H9 (cell line): ENCODE data around the gene HCST. TPM values are rescaled to one million over a fixed set of nuclear protein-coding genes. Genes with fewer than 3 reads are reported as not detected.

ENCODE experiments used
- DNase-seq: peaks from one replicate; pipeline ENCODE4 v3.0.0-alpha.2; 2017
- H2AFZ ChIP-seq: one replicate; pipeline ENCODE4 v1.6.1; 2013; ENCODE audit warnings: mild to moderate bottlenecking, low read length, control low read depth, moderate library complexity
- H2AK5ac ChIP-seq: 2 replicates; pipeline ENCODE4 v1.6.1; 2013; ENCODE audit warnings: low read length, control low read depth, mixed read lengths; ENCODE audit not compliant: insufficient read length
- H2BK120ac ChIP-seq: one replicate; pipeline ENCODE4 v1.6.1; 2013; ENCODE audit warnings: low read depth, mild to moderate bottlenecking, low read length, control low read depth, inconsistent platforms; ENCODE audit not compliant: poor library complexity, severe bottlenecking
- H2BK12ac ChIP-seq: 2 replicates; pipeline ENCODE4 v1.6.1; 2013; ENCODE audit warnings: low read length, control low read depth, mixed read lengths, low read depth; ENCODE audit not compliant: insufficient read length
- H2BK15ac ChIP-seq: 2 replicates; pipeline ENCODE4 v1.6.1; 2013; ENCODE audit warnings: low read depth, low read length, control low read depth
- H2BK20ac ChIP-seq: one replicate; pipeline ENCODE4 v1.6.1; 2013; ENCODE audit warnings: low read depth, mild to moderate bottlenecking, low read length, control low read depth, inconsistent platforms; ENCODE audit not compliant: poor library complexity, severe bottlenecking
- H2BK5ac ChIP-seq: 2 replicates; pipeline ENCODE4 v1.6.1; 2013; ENCODE audit warnings: low read length, control low read depth, mixed read lengths; ENCODE audit not compliant: insufficient read length
- H3K14ac ChIP-seq: 2 replicates; pipeline ENCODE4 v1.6.1; 2013; ENCODE audit warnings: low read length, control low read depth; ENCODE audit not compliant: insufficient read depth
- H3K18ac ChIP-seq: 2 replicates; pipeline ENCODE4 v1.6.1; 2013; ENCODE audit warnings: low read depth, mild to moderate bottlenecking, mixed read lengths, low read length, control low read depth; ENCODE audit not compliant: insufficient read length
- H3K23ac ChIP-seq: 2 replicates; pipeline ENCODE4 v1.6.1; 2013; ENCODE audit warnings: low read length, control low read depth, mixed read lengths, low read depth; ENCODE audit not compliant: insufficient read length
- H3K23me2 ChIP-seq: 2 replicates; pipeline ENCODE4 v1.6.1; 2013; ENCODE audit warnings: low read depth, mild to moderate bottlenecking, mixed read lengths, low read length, control low read depth; ENCODE audit not compliant: insufficient read length, poor library complexity, severe bottlenecking
- H3K27ac ChIP-seq: 2 replicates; pipeline ENCODE4 v1.5.1; 2013; ENCODE audit warnings: low read length, control low read depth, mixed read lengths, low read depth; ENCODE audit not compliant: insufficient read length
- H3K27me3 ChIP-seq: 2 replicates; pipeline ENCODE4 v1.6.1; 2013; ENCODE audit warnings: low read length, control low read depth, inconsistent platforms; ENCODE audit not compliant: insufficient read depth
- H3K4ac ChIP-seq: 2 replicates; pipeline ENCODE4 v1.6.1; 2013; ENCODE audit warnings: low read depth, mild to moderate bottlenecking, control low read depth, inconsistent platforms, low read length, moderate library complexity
- H3K4me1 ChIP-seq: 2 replicates; pipeline ENCODE4 v1.6.1; 2013; ENCODE audit warnings: low read length, control low read depth, inconsistent platforms; ENCODE audit not compliant: insufficient read depth
- H3K4me2 ChIP-seq: 2 replicates; pipeline ENCODE4 v1.6.1; 2013; ENCODE audit warnings: low read length, control low read depth, mixed read lengths; ENCODE audit not compliant: insufficient read length, insufficient read depth
- H3K56ac ChIP-seq: 2 replicates; pipeline ENCODE4 v1.6.1; 2013; ENCODE audit warnings: low read depth, mild to moderate bottlenecking, mixed read lengths, low read length, control low read depth; ENCODE audit not compliant: insufficient read length
- H3K79me1 ChIP-seq: 2 replicates; pipeline ENCODE4 v1.6.1; 2013; ENCODE audit warnings: low read depth, mild to moderate bottlenecking, moderate library complexity, low read length, control low read depth, inconsistent platforms; ENCODE audit not compliant: insufficient read depth, poor library complexity, severe bottlenecking
- H3K79me2 ChIP-seq: 2 replicates; pipeline ENCODE4 v1.6.1; 2013; ENCODE audit warnings: low read length, control low read depth, inconsistent platforms; ENCODE audit not compliant: insufficient read depth
- H3K9ac ChIP-seq: 2 replicates; pipeline ENCODE4 v1.6.1; 2013; ENCODE audit warnings: low read length, control low read depth, mixed read lengths; ENCODE audit not compliant: insufficient read length; ENCODE audit errors: extremely low read depth
- H3K9me3 ChIP-seq: one replicate; pipeline ENCODE4 v1.6.1; 2013; ENCODE audit warnings: low read depth, low read length, inconsistent platforms; ENCODE audit not compliant: control insufficient read depth
- H3T11ph ChIP-seq: one replicate; pipeline ENCODE4 v1.6.1; 2013; ENCODE audit warnings: mild to moderate bottlenecking, low read length, control low read depth, inconsistent platforms
- H4K20me1 ChIP-seq: one replicate; pipeline ENCODE4 v1.6.1; 2013; ENCODE audit not compliant: control insufficient read depth, insufficient read length, insufficient read depth
- H4K5ac ChIP-seq: 2 replicates; pipeline ENCODE4 v1.6.1; 2013; ENCODE audit warnings: low read depth, mild to moderate bottlenecking, mixed read lengths, low read length, control low read depth; ENCODE audit not compliant: insufficient read length
- H4K8ac ChIP-seq: replicated peaks from 2 replicates; pipeline ENCODE4 v1.6.1; 2013; ENCODE audit warnings: low read length, control low read depth, mixed read lengths, low read depth; ENCODE audit not compliant: insufficient read length
- H4K91ac ChIP-seq: 2 replicates; pipeline ENCODE4 v1.6.1; 2013; ENCODE audit warnings: low read depth, mild to moderate bottlenecking, moderate library complexity, mixed read lengths, low read length, control low read depth; ENCODE audit not compliant: insufficient read length
- H3K27ac Mint-ChIP-seq, 3 experiments: 2 replicates in 2 of 3; 3 replicates in 1 of 3; pipeline ENCODE4 v1.8.0; 2020 to 2021; ENCODE audit warnings: mixed read lengths in 3 of 3, mild to moderate bottlenecking in 1 of 3, moderate library complexity in 1 of 3
- H3K27me3 Mint-ChIP-seq: 2 replicates; pipeline ENCODE4 v1.8.0; 2021; ENCODE audit warnings: low read depth, mild to moderate bottlenecking, moderate library complexity, mixed read lengths
- H3K36me3 Mint-ChIP-seq, 3 experiments: 2 replicates in 2 of 3; 3 replicates in 1 of 3; pipeline ENCODE4 v1.8.0; 2020 to 2021; ENCODE audit warnings: low read depth in 3 of 3, mixed read lengths in 3 of 3; ENCODE audit not compliant: insufficient read depth in 1 of 3
- H3K4me1 Mint-ChIP-seq, 2 experiments: 2 replicates each; pipeline ENCODE4 v1.8.0; 2020; ENCODE audit warnings: mixed read lengths in 2 of 2
- H3K4me3 Mint-ChIP-seq, 2 experiments: 2 replicates in 1 of 2; 3 replicates in 1 of 2; pipeline ENCODE4 v1.8.0; 2020 to 2021; ENCODE audit warnings: mild to moderate bottlenecking in 2 of 2, mixed read lengths in 2 of 2, moderate library complexity in 1 of 2
- H3K9me3 Mint-ChIP-seq, 2 experiments: 2 replicates in 1 of 2; 3 replicates in 1 of 2; pipeline ENCODE4 v1.8.0; 2020; ENCODE audit warnings: mild to moderate bottlenecking in 2 of 2, mixed read lengths in 2 of 2, moderate library complexity in 1 of 2
- CTCF ChIP-seq: fragments of 200-600 bp; sonication (generic); conservative IDR thresholded peaks from 3 replicates; pipeline ENCODE4 v1.8.0; 2021; ENCODE audit warnings: antibody characterized with exemption, mild to moderate bottlenecking
- WGBS: extraction: QIAGEN DNeasy Blood & Tissue Kit; methylation state at CpG from one replicate; pipeline ENCODE4 v1.1.7; 2013; ENCODE audit warnings: missing lambda C conversion rate, low lambda C conversion rate, mixed read lengths; ENCODE audit not compliant: insufficient read length; ENCODE audit errors: extremely low coverage; 5-methylcytosine and 5-hydroxymethylcytosine counted together
- total RNA-seq: library from RNA; stranded (reverse); gene quantifications from 2 replicates; pipeline ENCODE4 v1.2.1, GENCODE V29; 2021

Gene HCST
- total RNA-seq, 1 experiment from 2014 or later: 0.68 TPM

DNA sequence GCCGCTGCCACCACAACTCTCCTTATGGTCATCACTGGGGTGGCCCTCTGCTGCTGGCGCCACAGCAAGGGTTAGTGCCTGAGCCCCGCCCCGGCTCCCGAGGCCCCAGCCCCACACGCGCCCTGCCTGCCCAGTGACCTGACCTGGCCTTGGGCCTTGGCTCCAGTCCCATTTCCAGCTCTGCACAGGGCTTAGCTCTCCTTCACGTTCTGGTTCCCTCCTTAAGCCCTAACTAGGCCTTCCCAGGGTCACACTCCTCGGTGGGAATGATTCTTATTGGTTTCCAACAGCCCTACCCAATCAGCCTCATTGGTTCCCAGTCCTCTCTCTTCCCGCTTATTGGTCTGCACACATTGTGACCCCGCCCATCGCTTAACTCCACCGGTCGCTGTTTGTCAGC is 39.8 kb upstream of the HCST start:
- H3K79me2 ChIP-seq: no peaks in the 10 kb centered on the region
- no peak overlapping the region for H2AFZ ChIP-seq
- no peak overlapping the region for H3T11ph ChIP-seq
- Mint-ChIP-seq H3K9me3 (no peaks in the 10 kb centered on the region; a peak in 1 of 5 replicates), H3K27ac (no peak overlapping the region), H3K4me1 (peaks cover 7 to 11% of the 10 kb centered on the region in 2 experiments), H3K36me3 (peaks cover 3 to 5% (median 4%) of the 10 kb centered on the region in 3 experiments; a peak in 4 of 7 replicates), H3K4me3 (no peak overlapping the region; a peak in 2 of 5 replicates), H3K27me3 (peaks cover 91% of the 10 kb centered on the region)
- no peak overlapping the region for H3K56ac ChIP-seq
- no peak overlapping the region for H2BK12ac ChIP-seq
- H3K9ac ChIP-seq: no peak overlapping the region
- no peak for TF ChIP-seq CTCF
- no peak overlapping the region for H2BK120ac ChIP-seq
- DNase-seq: no peak
- no CpG with 5 or more reads among the region's 14 CpGs for WGBS
- no peak overlapping the region for H3K23ac ChIP-seq
- H3K18ac ChIP-seq: no peak overlapping the region
- H3K4me2 ChIP-seq: no peak overlapping the region
- no peak overlapping the region for H3K14ac ChIP-seq
- no peak overlapping the region for H2BK15ac ChIP-seq
- H4K5ac ChIP-seq: no peak overlapping the region
- no peaks in the 10 kb centered on the region for H3K4me1 ChIP-seq
- no peak overlapping the region for H4K8ac ChIP-seq
- no peak overlapping the region for H4K91ac ChIP-seq
- H3K4ac ChIP-seq: no peak overlapping the region
- H2BK5ac ChIP-seq: no peak overlapping the region
- H2BK20ac ChIP-seq: no peak overlapping the region
- H3K23me2 ChIP-seq: peaks cover 8% of the 10 kb centered on the region
- H3K79me1 ChIP-seq: no peaks in the 10 kb centered on the region
- H3K9me3 ChIP-seq: no peaks in the 10 kb centered on the region
- H3K27me3 ChIP-seq: peaks cover 4% of the 10 kb centered on the region; the same call in 1 of the 2 replicates
- no peak overlapping the region for H2AK5ac ChIP-seq
- H4K20me1 ChIP-seq: no peaks in the 10 kb centered on the region
- no peak overlapping the region for H3K27ac ChIP-seq
